Measurements from ENCODE around the gene FOXI1. TPM values are rescaled to one million over a fixed set of nuclear protein-coding genes. Genes with fewer than 3 reads are reported as not detected.

The FOXI1 gene
- total RNA-seq, 1 experiment from 2014 or later = 0.44 TPM

GRCh38 chr5:170113522-170113900 lies 7.8 kb downstream of the FOXI1 start:
- intact Hi-C loops (cut with micrococcal nuclease; ENCODE audit: unreplicated experiment) = loop anchor here (5.0 kb wide), 1 partner anchor 59 kb away; no protein-coding TSS in a partner anchor
- H3K4me1 ChIP-seq (ENCODE audit: control insufficient read depth, insufficient read depth, low read length) = peaks cover 34% of the 10 kb centered on the region
- H3K36me3 ChIP-seq (ENCODE audit: control insufficient read depth, insufficient read depth, low read length) = no peaks in the 10 kb centered on the region
- TF ChIP-seq TCF7L2 (IDR thresholded peaks at IDR 0.05; ENCODE audit: low read depth, low read length) (no peak), POLR2AphosphoS5 (IDR thresholded peaks at IDR 0.05; ENCODE audit: low read depth, low read length) (no peak), CTCF (IDR thresholded peaks at IDR 0.05) (no peak), REST (IDR thresholded peaks at IDR 0.05; ENCODE audit: insufficient read depth in 1 of 2, low read depth in 2 of 2, low read length in 1 of 2) (no peak), SIN3A (IDR thresholded peaks at IDR 0.05; ENCODE audit: borderline replicate concordance, insufficient read depth, low read depth, low read length) (no peak)
- peak overlapping the region; percentile 80; the same call in 1 of the 2 replicates for H3K27ac ChIP-seq (ENCODE audit: low read length)
- in situ Hi-C loops (cut with HindIII; ENCODE audit: low pct_unique_long_range_greater_than_20kb, low sequenced_read_pairs) = no loop called here
- ATAC-seq = no peak
- ChIA-PET POLR2A (no interaction called here), CTCF (no interaction called here)
- no peaks in the 10 kb centered on the region for H3K9me3 ChIP-seq (ENCODE audit: control insufficient read depth, insufficient read depth, low read depth, low read length)
- DNase-seq (ENCODE audit: low read depth, low spot score) = no peak
- BruUV-seq (replicated peaks) = no TSS peak
- no peaks in the 10 kb centered on the region for H3K27me3 ChIP-seq (ENCODE audit: control insufficient read depth, insufficient read depth, low read length)
- no peak overlapping the region for H3K4me3 ChIP-seq (ENCODE audit: low read depth in 2 of 2, low read length in 2 of 2)

- ChIA-PET CTCF (no interaction called here), POLR2A (no interaction called here)
- Histone ChIP-seq H3K27ac (ENCODE audit: low read length) (peak overlapping the region; percentile 70; the same call in 1 of the 2 replicates), H3K4me3 (ENCODE audit: low read depth in 2 of 2, low read length in 2 of 2) (no peak overlapping the region), H3K27me3 (ENCODE audit: control insufficient read depth, insufficient read depth, low read length) (no peaks in the 10 kb centered on the region), H3K9me3 (ENCODE audit: control insufficient read depth, insufficient read depth, low read depth, low read length) (no peaks in the 10 kb centered on the region), H3K4me1 (ENCODE audit: control insufficient read depth, insufficient read depth, low read length) (peaks cover 29% of the 10 kb centered on the region), H3K36me3 (ENCODE audit: control insufficient read depth, insufficient read depth, low read length) (no peaks in the 10 kb centered on the region)
- no peak for ATAC-seq
- no peak for DNase-seq (ENCODE audit: low read depth, low spot score)
- in situ Hi-C loops (cut with HindIII; ENCODE audit: low pct_unique_long_range_greater_than_20kb, low sequenced_read_pairs) (no loop called here), intact Hi-C loops (cut with micrococcal nuclease; ENCODE audit: unreplicated experiment) (loop anchor here (5.0 kb wide), 1 partner anchor 58 kb away; no protein-coding TSS in a partner anchor)
- TF ChIP-seq CTCF (IDR thresholded peaks at IDR 0.05) = no peak
- no peak for TF ChIP-seq POLR2AphosphoS5 (IDR thresholded peaks at IDR 0.05; ENCODE audit: low read depth, low read length)
- TF ChIP-seq SIN3A (IDR thresholded peaks at IDR 0.05; ENCODE audit: borderline replicate concordance, insufficient read depth, low read depth, low read length) = no peak
- TF ChIP-seq REST (IDR thresholded peaks at IDR 0.05; ENCODE audit: insufficient read depth in 1 of 2, low read depth in 2 of 2, low read length in 1 of 2) = no peak
- no peak for TF ChIP-seq TCF7L2 (IDR thresholded peaks at IDR 0.05; ENCODE audit: low read depth, low read length)
- no TSS peak for BruUV-seq (replicated peaks)
Observed at GRCh38 chr5:170114271-170114670, 8.6 kb downstream of the FOXI1 start.

Measured in Panc1 (cell line).